Midbrain (tissue), 1 donor: ENCODE measurements around the gene PON3.

Experiments
- DNase-seq: peaks from one replicate; lab custom pipeline; 2025; lab: John Stamatoyannopoulos, UW

Gene PON3

DNA sequence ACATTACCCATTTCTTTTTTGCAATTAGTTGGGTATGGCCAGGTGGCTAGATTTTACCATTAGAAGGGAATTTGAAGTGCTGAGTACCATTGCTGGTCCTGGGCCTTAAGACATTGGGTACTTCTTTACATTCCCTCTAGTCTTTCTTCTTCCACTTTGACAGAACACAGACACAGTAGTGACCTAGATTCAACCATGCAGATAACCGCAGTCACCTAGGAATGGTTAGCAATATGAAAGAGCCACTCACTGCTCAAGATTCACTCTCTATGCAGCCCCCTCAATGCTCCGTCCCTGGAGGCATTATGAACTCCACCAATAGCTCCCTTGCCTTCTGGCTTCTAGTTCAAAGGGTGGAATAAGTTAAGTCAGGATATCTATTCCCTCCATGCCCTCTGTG lies 55.7 kb downstream of the PON3 start:
- no peak for DNase-seq

DNA sequence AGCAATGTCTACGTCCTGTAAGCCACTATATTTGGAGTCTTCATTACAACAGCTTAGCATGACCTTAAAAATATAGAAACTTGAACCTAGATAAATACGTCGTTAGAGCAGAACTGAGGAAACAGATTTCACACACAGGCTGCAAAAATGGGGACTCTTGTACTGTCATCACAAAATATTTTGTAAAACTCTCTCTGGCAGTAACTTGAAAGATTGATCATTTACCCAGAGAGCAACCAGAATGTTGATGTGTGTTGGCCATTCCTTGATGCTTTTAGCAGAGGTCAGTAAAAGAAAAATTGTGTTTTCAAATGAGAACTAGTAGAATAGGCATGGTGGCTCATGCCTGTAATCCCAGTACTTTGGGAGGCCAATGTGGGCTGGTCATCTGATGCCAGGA lies 57.3 kb downstream of the PON3 start:
- no peak for DNase-seq

DNA sequence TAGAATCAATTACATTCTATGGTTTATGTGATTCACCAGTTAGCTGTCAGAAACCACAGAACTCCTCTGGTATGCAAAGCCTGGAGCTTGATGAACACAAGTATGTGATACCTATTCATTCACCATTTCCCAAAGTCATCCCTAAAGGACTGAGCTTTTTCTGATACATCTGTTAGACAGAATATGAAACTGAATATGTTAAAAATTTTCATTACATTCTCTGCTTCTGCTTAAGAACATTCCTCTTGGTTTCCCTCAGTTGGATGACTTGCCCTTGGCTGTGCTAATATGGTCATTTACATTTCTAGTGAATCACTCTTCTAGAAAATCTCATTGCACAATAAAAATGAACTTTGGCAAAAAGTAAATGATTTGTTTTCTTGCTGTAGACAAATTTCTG lies 61.1 kb downstream of the PON3 start:
- no peak for DNase-seq

DNA sequence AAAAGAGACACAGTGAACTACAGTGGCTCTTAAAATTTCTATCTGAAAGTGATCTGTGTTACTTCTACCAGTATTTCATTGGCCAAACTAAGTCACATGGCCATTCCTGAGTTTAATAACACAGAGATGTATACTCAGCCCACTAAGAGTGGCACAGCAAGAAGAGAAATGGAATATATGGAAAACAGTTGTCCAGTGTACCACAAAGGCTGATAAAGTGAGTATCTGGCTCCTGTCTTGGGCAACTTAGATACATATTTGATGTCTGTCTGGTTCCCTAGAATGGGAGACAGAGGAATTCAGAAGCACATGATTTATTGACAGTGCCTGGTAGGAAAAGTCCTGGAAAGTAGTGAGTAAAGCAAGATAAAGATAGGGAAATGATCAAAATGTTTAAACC lies 61.7 kb downstream of the PON3 start:
- no peak for DNase-seq

DNA sequence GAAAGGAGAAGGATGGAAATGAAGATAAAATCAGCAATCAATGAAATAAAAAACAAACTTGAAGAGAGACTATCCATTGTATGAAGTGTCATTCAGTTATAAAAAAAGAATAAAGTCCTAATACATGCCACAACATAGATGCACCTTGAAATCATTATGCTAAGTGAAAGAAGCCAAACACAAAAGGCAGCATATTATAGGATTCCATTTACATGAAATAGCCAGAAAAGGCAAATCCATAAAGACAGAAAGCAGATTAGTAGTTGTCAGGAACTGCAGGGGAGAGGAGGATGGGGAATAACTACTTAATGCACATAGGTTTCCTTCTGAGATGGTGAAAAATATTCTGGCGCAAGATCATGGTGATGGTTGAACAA lies 65.2 kb downstream of the PON3 start:
- no peak for DNase-seq

DNA sequence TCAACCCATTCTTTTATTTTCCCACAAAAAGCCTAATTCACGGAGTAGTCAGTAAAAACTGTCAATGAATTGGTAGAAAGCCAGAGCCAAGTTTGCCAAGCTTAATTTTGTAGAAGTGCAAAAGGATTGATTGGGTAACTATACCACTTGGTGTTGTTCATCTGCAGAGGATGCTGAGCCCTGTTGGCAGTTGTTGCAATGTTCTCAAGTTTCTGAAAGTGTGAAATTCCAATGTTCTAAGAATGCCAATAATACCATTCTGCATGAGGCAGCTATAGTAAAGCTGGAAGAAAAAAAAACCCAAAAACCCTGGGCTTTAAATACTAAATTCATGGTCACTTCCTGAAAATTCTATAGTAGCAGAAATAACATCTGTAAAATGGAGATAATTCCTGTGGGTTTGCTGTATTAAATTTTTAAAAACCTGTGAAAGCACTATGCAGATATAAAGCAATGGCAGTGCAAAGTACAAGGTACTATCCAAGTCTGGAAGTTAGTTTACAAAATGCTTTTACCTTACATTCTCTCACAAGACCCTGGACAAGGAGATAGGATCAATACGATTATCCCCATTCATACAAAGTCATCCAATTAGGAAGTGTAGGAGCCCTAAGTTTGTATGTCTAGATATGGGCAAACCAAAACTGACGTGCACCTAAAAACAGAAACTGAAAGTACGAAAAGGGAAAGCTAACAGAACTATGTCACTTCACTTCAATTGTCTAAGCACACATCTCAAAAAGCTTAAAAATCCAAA lies 65.8 kb downstream of the PON3 start:
- DNase-seq = no peak

DNA sequence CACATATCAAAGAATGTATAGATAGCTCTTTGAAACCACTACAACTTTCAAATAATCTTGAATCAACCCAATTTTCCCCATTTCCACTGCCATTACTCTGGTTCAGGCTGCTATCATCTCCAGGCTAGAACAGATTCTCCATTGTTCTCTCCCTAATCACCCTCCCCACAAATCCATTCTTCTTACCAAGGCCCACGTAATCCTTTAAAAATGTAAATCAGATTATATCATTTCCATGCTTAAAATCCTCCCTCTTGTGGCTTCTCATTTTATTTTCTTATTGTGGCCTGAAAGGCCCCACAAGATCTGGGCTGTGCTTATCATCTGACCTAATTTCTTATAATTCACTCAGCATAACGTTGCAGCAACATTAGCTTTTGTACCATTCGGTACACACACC lies 68.8 kb downstream of the PON3 start:
- DNase-seq = no peak

DNA sequence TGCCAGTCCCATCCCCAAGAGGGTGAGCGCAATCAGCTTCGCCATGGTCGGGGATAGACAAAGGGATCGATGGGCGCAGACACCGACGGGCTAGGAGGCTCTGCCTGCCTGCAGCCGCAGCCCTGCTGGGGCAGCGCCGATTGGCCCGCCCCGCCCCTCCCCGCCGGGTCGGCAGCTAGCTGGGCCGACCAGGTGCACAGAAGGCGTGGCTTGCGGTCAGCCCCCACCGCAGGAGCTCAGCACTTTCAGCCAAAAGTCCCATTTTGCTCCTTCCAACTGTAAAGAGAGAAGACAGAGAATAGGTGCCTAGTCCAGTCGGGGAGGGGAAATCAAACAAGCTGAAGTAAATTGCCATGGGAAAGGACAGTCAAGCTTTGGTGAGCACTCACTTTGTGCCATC lies 71.7 kb downstream of the PON3 start, which contains the start of gene PON1:
Gene PON1 (minus strand): TSS at position 102 of the 400 bp plus-strand sequence. CDS start 57 bp downstream, at position 45.
- no peak for DNase-seq

DNA sequence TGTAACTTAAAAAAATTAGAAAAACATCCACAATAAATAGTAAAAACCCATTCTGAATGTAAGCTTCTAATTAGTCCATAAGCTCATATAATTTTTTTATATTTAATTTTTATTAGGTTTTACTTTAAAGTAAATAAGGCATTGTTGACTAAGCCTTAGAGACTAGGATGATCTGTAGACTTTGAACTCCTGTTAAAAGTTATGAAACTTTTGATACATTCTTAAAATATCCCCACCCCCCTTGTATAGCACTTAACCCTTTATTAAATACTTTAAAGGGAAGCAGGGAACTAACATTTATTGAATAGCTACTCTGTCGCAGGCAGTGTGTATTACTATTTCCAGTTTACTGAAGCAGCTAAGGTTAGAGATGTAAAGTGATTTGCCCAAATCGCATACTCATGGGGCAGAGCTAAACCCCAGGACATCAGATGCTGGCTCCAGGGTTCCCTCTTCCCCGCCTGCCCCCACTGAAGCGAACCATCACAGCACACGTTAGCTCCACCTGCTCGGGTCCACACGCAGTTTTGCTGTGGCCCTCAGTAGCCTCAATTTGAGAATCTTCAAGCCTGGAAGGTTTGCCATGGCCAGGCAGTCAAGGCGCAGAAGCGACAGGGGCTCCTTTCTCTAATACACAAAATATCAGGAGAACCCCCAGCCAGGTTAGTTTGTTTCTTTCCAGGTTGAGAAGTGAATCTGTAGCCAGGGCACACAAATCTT lies 72.6 kb downstream of the PON3 start:
- no peak for DNase-seq

DNA sequence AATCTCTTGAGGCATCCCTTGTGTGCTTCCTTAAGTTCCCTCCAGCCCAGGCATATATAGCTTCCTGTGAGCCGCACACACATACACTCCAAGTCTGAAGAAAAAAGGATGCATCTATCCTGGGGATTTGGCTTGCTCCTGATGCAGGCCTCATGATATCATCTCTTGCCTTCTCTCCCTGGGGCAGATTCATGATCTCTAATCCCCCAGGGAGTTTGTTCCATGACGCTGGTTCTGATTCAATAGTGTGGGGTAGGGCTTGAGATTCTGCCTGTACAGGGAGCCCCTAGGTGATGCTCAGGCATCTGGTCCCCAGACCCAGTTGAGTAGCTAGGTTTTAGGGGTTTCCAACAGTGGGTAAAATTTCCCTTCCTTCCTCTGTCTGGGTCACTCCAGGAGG lies 73.3 kb downstream of the PON3 start:
- no peak for DNase-seq

DNA sequence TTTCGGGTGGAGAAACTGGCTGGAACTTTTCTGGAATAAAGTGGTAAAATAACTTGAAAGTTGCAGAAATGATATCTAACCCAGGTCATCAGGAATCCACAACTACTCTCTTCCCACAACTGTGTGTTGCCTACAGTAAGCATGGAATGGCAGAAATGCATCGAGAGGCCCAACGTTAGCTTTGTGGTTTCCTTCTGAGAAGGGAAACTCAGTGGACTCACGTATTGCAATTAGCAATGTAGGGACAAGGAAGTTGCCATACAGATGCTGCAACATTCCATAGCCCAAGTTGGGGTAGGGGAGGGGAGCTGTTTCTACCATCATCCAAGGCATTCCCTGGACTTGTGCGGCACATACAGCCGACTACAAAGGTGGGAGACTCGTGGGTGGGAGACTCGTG lies 73.8 kb downstream of the PON3 start:
- DNase-seq = no peak

DNA sequence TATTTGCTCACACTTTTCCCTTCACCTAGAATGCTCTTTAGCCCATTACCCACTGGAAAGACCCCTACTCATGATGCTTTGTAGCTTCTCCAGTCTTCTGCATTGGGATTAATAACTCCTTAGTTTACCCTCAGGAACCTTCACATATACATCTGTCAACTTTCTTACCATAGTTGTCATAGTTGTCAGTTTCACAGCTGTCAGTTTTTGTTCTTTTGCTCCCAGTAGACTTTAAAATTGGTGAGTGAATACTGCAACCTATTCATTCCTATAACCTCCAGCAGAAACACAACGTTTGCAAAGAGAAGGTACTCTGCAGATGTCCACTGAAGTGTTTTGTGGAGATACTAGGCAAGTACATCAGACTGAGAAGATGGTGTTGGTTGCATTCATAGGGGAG lies 74.5 kb downstream of the PON3 start:
- DNase-seq = no peak

DNA sequence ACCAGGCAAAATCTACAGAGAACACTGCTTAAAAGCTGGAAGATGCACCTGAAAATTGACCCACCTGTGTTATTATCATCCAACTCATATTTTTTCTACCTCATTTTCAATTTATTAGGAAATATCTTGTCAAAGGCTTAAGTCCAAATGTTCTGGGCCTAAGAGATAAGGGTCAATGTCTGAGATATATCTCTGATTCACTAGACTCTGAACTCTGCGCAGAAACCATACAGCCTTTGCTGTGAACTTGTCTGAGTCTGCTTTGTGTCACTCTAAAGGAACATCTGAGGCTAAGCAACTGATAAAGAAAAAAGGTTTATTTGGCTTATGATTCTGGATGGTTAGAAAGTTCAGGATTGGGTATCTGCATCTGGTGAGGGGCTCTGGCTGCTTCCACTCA lies 75.5 kb downstream of the PON3 start:
- DNase-seq = no peak

DNA sequence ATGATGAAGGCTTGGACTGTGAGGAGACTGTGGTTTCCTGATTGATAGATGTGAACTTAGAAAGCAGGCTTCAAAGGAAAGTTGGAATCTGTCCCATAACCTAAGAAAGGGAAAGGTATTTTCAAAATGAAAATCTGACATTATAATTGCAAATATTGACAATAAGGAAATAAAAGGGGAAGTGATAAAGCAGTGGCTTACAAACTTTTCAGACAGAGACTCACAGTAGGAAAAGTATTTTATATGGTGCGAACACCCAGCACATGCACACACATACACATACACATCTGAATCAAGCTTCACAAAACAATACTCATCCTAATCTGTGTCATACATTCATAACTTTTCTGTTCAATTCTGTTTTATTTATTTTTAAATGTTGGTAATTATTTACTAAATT lies 76.6 kb downstream of the PON3 start:
- DNase-seq = no peak

DNA sequence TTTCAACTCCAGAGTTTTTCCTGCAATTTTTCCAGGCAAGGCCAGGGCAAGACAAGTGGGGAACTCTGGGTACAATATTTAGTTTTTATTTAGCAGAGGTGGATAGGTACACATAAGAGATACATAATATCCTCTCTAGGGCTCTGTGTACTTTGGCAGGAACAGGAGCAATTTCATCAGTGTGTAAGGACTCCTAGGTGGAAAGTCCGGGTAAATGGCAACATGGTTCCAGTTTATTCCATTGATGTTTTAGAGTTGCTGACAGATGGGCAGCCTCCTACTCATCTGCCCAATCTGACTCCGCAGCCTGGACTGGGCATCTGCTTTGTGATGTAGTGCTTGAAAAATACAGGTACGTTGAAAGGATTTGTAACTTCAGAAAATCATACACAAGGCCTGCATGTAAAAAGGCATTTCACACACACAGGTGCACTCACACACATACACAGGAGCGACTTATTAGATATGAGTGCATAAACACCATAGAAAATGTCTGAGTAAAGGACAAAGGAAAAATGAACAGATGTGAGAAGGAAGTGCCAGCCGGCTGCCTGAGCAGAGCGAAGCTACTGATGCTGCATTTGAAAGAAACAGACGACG lies 77.6 kb downstream of the PON3 start:
- no peak for DNase-seq

DNA sequence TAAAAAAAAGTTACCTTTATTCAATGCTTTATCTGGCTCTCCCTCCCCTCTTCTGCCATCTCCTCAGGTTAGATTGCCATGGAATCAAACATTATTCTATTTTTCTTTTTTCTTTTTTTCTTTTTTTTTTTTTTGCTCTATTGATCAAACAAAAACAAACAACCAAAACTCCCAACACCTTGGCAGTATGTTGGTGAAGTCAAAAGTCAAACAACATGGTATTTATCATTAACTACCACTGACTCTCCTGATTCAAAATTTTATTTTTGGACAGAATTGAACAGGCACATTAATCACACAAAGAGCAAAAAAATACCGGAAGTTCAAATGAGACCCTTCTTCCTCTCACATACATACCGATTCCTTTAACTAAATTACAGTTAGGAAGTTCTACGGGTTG lies 78.2 kb downstream of the PON3 start:
- DNase-seq = no peak

DNA sequence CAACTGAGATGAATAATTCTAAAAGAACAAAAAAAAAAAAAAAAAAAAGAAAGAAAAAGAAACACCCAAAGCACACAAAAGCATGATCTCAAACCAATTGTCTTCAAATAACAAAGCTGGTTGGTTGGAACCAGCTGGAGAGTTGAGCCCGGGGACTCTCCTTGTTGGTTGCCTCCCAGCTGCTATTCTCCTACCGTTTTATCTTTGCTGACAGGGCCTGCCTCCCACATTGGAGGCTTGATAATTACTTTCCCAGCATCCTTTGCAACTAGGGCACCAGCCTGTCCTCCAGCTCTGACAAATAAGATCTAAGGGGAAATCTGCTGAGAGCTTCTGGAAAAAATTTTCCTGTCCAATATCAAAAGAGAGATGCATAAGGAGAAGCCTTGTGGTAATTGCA lies 78.6 kb downstream of the PON3 start:
- no peak for DNase-seq

DNA sequence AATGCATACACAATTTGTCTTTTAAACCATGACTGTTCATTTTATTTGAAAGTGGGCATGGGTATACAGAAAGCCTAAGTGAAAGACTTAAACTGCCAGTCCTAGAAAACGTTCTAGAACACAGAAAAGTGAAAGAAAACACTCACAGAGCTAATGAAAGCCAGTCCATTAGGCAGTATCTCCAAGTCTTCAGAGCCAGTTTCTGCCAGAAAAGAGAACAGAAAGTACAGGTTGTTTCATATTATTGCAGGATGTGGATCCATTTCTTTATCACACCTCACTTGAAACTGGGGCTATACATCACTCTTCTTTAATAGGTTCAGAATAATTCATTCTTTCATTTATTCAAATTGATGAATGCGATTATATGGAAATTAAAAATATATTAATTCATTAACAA lies 79.6 kb downstream of the PON3 start:
- DNase-seq = no peak

DNA sequence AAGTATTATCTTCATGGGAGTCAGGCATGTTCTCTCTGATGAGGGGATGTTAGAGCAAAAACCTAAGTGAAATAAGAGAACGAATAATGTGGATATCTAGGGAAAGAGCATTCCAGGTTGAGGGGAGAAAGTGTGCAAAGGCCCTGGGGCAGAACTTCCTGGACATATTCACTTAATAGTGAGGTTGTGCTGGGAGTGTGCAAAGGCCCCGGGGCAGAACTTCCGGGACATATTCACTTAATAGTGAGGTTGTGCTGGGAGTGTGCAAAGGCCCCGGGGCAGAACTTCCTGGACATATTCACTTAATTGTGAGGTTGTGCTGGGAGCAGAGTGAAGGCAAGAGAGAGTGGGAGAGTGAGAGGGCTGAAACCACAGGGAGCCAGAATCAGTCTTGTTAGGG lies 83.6 kb downstream of the PON3 start:
- no peak for DNase-seq

DNA sequence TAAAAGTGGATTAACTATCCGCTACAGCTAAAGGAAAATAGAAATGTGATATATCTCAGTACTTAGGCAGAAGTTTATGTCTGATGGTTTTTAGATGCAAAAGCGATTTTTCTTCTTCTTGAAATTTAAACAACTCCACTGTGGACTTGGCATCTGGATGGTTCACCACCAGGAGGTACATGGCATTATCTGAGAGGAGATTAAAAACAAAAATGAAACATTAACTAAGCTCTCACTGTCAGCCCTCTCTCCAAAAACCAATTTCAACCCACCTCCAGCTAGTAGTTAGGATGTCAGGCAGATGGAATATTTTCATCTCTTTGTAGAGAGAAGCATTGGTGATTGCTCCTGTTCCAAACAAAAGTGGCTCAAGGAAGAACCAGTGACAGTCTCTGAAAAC lies 84.8 kb downstream of the PON3 start:
- no peak for DNase-seq

DNA sequence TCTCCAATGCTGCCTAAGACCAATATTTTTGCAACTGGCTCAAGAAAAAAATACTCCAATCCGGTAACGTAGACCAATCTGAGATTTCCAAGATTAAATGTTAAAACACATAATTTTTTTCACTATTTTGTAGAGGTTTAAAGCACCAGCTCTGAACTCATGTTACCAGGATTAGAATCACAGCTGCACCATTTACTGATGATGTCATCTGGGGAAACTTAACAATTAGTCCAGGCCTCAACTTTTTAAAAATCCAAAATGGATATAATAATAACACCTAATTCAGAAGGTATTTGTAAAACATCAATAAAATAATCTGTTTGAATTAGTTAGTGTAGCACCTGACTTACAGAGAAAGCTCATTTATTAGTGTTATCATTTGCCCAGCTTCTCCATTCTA lies 86.2 kb downstream of the PON3 start:
- no peak for DNase-seq
